SK-N-DZ (cell line): ENCODE measurements around the gene NUDT12. TPM values are rescaled to one million over a fixed set of nuclear protein-coding genes. Genes with fewer than 3 reads are reported as not detected.
A peak's percentile ranks its signal among the peaks of the same experiment; 100 is the strongest.

ENCODE experiments used
- DNase-seq: peaks from one replicate; pipeline ENCODE4 v3.0.0-alpha.2; 2015; ENCODE audit warnings: low spot score
- polyA plus RNA-seq, 2 experiments: library from polyadenylated mRNA; depleted of rRNA; stranded (reverse); fragments of >200 nt; gene quantifications; 2 replicates each; pipeline ENCODE4 v1.2.3, GENCODE V29; 2014

The NUDT12 gene
- polyA plus RNA-seq (2014; cell fraction: cytosol; rRNA removed): 21.2 and 25.9 TPM in 2 replicates
- 40.4 and 57.5 TPM in 2 replicates for polyA plus RNA-seq (2014; cell fraction: nucleus; rRNA removed)

DNA sequence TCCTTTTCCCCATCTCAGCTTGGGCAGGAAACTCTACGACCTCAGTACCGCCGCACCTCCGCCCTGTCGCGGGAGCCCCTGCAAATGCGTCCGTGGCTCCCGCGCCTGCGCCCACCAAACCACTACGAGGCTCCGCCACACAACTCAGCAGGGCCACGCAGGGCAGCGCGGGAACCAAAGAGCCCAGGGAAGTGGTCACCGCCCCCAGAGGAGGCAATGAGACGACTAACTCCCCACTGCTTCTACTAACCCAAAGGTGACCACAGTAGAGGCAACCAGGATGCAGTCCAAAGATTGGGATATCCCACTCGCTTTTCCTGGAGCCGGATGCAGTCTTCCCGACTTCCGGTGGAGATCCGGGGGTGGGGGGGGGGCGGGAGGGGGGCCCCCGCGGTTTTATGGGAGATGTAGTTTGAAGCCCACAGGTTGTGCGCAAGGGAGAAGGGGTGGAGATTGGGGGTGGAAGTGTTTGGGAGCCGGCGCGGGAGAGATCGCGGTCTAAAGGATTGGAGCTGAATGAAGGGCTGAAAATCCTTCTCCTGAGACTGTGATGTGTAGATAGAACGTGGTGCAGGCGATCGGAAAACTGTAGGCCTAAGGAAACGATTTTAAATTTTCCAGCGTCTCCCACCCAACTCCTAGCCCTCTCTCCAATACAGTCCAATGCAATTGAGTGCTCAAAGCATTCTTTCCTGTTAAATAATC, at the start of gene NUDT12:
Gene NUDT12 (minus strand): TSS at position 337 of the 705 bp plus-strand sequence. CDS start 2,541 bp downstream, outside the sequence.
- DNase-seq: peak; percentile 88

DNA sequence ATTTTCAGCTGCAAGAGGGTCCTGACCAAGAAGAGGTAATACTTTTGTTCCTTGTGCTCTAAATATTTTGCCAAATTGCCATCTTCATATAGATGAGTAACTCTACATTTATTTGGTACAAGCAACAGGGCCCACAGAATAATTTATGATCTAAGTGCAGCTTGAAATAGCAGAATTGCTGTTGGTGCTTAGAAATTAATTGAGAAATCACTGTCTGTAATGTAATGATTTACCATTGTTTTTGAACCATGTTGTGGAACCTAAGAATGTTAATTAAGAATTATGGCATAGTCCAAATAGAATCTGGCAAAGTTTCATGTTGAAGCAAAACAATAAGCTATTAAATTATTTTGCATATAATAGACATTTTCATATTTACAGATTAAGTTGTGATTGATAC, 44.8 kb upstream of the NUDT12 start:
- no peak for DNase-seq

DNA sequence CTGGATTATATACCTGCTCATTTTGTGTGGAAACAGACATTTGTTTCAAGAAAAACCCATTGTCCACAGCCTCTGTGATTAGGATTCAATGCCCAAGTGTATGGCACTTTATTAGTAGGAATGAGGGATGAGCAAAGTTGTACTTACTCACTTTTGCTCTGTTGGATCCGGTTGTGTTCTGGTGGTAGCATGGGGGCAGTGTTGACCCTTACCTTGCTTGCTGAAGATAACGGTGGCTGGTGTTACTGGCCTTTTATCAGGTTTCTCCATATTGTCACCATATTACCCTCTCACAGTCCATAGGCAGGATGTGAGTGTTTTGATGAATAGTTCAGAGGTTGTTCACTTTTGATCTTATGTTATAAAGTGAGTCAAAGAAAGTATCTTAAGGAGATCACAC, 42.7 kb upstream of the NUDT12 start:
- DNase-seq: no peak

GRCh38 chr5:103602438-103602837, 39.8 kb upstream of the NUDT12 start:
- no peak for DNase-seq

GRCh38 chr5:103601314-103601713, 38.7 kb upstream of the NUDT12 start:
- no peak for DNase-seq

DNA sequence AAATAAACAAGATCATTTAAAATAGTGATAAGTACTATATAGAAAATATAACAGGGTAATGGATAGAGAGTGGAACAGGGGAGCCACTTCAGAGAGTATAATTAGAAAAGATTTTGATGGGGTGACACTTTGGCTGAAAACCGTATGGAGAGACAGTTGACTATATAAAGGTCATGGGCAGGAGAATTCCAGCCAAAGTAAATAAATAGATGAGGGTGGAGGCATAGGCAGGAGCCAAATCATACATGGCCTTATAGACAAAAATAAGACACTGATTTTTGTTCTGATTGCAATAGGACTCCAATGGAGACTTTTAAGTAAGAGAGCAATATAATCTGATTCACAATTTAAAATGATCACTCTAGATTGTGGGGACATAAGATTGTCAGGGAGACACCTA, 37.5 kb upstream of the NUDT12 start:
- DNase-seq: no peak

DNA sequence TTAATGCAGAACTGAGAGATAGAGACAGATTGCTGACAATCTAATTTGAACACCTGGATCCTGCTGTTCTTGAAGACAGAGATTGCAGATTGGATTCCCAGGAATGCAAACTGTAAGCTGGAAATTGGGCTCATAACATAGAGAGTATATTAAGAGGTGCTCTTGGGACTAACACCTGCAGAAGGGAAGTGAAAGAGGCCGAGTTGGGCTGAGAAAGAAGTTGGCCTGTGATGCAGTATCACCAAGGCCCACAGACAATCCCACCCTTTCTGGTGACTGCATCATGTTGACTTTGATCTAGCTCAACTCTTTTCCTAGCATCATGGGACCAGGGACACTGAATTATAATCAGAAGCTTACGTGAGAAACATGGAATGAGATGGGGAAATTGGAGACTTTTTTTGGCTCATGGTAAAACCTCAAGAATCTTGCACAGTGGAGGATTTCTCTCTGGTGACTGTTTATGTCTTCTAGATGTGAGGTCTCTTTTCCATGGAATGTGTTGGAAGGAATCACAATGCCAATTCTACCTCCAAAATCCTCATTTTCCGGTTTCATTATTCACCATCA, 36.5 kb upstream of the NUDT12 start:
- DNase-seq: no peak

- DNase-seq: no peak
Observed at GRCh38 chr5:103590221-103590620, 27.6 kb upstream of the NUDT12 start.

GRCh38 chr5:103589776-103590175, 27.2 kb upstream of the NUDT12 start:
- no peak for DNase-seq

- DNase-seq: no peak
Observed at GRCh38 chr5:103589357-103589756, 26.8 kb upstream of the NUDT12 start.

DNA sequence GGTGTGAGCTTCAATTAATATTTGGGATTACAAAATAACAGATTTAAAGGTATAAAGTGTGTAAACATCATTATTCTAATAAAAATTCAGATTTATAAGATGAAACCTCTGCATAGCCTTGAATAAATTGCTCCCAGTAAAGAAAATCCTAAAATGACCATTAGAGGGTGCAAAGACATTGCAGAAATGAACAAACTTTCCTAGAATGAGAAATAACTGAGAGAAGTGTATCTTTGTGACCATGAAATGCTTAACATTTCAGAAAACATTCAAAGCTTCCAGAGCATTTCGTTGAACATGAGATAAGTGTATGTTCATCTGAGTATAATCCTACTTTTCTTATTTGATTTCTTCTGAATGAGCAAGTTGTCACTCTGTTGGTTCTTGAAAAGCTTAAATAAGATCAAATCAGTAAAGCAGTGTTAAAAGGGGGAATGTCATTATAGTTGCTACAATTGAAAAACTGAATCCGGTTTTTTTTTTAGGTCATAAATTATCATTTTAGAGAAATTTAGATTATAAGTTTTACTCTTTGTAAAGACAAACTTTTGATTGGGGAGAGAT, 24.7 kb upstream of the NUDT12 start:
- peak; percentile 55 for DNase-seq

- peak; percentile 71 for DNase-seq
Observed at GRCh38 chr5:103582364-103582763, 19.8 kb upstream of the NUDT12 start.

DNA sequence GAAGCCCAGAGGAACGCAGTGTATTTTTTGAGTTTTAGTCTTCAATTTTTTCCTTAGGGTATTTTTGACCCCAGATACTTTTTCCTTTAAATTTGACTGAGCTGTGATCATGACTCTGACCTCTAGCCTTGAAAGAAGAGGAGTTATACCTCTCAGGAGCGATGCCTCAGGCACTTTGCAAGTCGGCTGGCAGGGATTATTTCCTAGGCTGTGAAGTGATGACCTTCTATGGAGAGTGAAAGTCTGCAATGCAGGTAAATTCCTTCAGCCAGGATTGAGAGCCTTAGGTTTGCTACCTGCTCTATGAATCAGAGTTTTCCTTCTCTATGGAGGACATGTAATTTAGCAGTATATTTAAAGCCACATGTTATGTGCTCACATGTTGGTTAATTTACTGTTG, 10.8 kb upstream of the NUDT12 start:
- DNase-seq: no peak

DNA sequence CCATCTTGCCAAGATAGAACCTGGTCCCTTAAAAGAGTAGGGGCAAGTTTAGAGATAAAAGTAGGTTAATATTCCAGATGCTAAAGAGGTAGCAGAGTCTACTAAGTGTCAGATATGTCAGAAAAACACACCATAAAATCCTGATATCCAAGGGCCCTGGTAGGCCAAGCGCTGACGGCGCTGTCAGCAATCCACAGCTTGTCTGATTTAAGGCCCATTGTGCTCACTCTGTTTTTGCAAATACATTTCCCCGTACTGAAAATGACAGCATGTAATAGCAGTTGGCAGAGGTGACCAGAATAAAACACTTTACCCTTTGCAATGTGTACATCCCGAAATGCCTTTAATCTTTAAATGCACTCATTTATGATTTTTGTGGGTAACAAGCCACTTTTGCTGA, 9.9 kb upstream of the NUDT12 start:
- DNase-seq: no peak

GRCh38 chr5:103571730-103572129, 9.1 kb upstream of the NUDT12 start:
- no peak for DNase-seq

DNA sequence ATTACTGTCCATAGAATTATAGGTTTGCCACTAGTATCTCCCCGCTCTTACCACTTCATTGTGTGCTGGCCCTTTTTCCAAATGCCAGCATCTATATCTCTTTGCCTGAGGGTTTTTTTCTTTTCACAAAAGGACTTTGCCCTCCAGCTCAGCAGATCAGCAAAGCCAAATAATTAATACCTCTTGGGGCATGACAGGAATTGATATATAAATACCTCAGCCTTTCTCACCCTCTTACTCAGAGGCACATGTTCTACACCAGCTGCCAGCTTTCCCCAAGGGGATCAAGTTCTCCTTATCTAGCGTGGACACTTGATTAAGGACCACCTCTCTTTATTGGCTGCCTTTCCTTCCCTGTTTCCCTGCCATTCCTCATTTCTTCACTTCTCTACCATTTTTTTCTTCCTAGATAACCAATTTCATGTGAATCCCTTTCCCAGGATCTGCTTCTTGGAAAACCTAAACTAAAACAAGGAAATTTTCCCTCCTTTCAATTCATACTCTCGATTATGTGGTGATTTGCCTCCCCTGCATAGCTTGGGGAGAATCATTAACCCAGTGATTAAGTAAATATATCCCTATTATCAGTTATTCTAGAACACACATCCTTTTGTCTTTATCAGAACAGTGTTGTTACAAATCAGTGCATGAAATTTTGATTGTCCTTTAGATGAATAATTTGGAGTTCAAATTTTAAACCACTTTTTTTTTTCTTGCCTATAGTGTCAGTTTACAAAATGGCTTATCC, 6.9 kb upstream of the NUDT12 start:
- peak; percentile 23 for DNase-seq

DNA sequence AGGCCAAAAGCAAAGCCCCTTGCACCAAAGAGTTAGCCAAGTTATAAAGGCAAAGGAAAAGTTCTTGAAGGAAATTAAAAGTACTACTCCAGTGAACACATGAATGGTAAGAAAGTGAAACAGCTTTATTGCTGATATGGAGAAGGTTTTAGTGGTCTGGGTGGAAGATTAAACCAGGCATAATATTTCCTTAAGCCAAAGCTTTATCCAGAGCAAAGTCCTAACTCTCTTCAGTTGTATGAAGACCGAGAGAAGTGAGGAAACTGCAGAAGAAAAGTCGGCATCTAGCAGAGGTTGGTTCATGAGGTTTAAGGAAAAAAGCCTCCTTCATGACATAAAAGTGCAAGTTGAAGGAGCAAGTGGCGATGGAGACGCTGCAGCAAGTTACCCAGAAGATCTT, 3.1 kb upstream of the NUDT12 start:
- DNase-seq: no peak

DNA sequence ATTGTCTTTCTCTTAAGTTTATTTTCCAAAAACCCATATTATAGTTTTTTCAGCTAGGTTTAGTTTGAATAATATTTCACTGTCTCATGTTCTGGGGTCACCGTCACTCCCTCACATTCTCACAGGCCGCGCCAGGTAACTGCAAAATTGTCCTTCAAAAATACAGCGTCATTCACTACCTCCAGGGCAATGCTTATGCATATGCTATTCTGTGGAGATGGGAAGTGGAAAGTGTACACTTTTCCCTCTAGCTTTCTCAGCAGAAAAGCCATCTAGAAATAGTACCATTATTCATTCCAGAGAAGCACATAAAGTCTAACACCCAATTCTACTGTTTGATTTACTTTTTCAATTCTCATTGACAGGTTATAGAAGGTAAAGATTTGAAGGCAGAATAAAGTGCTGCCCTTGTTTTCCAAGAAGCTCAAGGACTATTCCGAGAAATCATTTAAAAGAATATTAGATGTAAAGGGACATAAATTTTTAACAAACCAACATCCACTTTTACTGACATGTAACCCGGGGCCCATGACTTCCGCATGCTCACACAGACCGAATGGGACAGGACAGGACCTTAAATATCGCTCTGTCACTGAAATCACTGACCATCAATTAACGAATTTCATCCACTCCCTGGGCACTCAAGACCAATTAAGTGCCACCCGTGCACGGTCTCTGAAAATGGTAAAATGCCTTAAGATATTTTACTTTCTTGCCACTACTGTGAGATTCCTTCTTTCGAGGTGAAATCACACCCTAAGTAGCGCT, 720 bp downstream of the NUDT12 start:
- DNase-seq: no peak

DNA sequence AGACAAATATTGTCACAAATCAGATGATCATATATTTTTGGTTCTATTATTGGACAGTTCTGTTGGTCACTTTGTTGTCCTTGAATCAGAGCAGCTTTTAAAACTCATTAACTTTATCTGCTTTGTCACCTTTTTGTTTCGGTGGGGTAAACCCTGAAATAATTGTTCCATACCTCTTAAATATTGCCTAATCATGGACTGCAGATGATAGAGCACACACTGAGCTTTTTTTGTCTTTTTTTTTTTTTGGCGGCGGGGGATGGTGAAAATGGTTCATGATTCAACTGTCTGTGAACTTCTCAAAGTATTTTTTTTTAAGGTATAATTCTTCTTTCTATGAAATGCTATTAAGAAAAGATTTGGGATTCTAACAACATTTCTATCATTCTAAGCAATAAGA, 1.8 kb downstream of the NUDT12 start:
- DNase-seq: no peak

- DNase-seq: no peak
Observed at GRCh38 chr5:103546858-103547257, 15.7 kb downstream of the NUDT12 start.

GRCh38 chr5:103542441-103542840, 20.1 kb downstream of the NUDT12 start:
- DNase-seq: no peak

GRCh38 chr5:103541569-103541968, 21.0 kb downstream of the NUDT12 start:
- DNase-seq: no peak
